D341Med (cell line): ENCODE measurements around the gene ORM1.

ENCODE experiments used
- DNase-seq: peaks from one replicate; pipeline ENCODE4 v3.0.0; 2012; ENCODE audit warnings: low spot score

Gene ORM1

GRCh38 chr9:114344188-114344566 is 21.3 kb downstream of the ORM1 start:
- DNase-seq = no peak

GRCh38 chr9:114344692-114345091 is 21.8 kb downstream of the ORM1 start:
- DNase-seq = no peak

- DNase-seq = no peak
Measured at GRCh38 chr9:114345493-114346065, 22.7 kb downstream of the ORM1 start.

- DNase-seq = no peak
Measured at GRCh38 chr9:114346146-114346545, 23.2 kb downstream of the ORM1 start.

- no peak for DNase-seq
Measured at GRCh38 chr9:114347675-114348074, 24.8 kb downstream of the ORM1 start.

GRCh38 chr9:114348261-114348905 is 25.5 kb downstream of the ORM1 start:
- no peak for DNase-seq

GRCh38 chr9:114348906-114349482 is 26.1 kb downstream of the ORM1 start:
- DNase-seq = no peak

GRCh38 chr9:114349713-114350480 is 27.0 kb downstream of the ORM1 start:
- no peak for DNase-seq

- no peak for DNase-seq
Measured at GRCh38 chr9:114350636-114351401, 27.9 kb downstream of the ORM1 start.

GRCh38 chr9:114351932-114352331 is 29.0 kb downstream of the ORM1 start:
- no peak for DNase-seq

- DNase-seq = no peak
Measured at GRCh38 chr9:114355821-114356220, 32.9 kb downstream of the ORM1 start.

GRCh38 chr9:114356792-114357191 is 33.9 kb downstream of the ORM1 start:
- no peak for DNase-seq

- no peak for DNase-seq
Measured at GRCh38 chr9:114357360-114357759, 34.5 kb downstream of the ORM1 start.

GRCh38 chr9:114357911-114358328 is 35.0 kb downstream of the ORM1 start:
- DNase-seq = no peak

GRCh38 chr9:114359801-114360200 is 36.9 kb downstream of the ORM1 start:
- DNase-seq = no peak

GRCh38 chr9:114361542-114361941 is 38.6 kb downstream of the ORM1 start:
- DNase-seq = no peak

- no peak for DNase-seq
Measured at GRCh38 chr9:114362394-114362793, 39.5 kb downstream of the ORM1 start.

- no peak for DNase-seq
Measured at GRCh38 chr9:114363424-114363823, 40.5 kb downstream of the ORM1 start.

GRCh38 chr9:114364134-114365041 is 41.5 kb downstream of the ORM1 start:
- no peak for DNase-seq

GRCh38 chr9:114365194-114365593 is 42.3 kb downstream of the ORM1 start:
- no peak for DNase-seq
